Measurements from ENCODE around the gene HSD17B2.

GRCh38 chr16:82059161-82059982 is 24.3 kb downstream of the HSD17B2 start:
- TF ChIP-seq, protein P1, sequence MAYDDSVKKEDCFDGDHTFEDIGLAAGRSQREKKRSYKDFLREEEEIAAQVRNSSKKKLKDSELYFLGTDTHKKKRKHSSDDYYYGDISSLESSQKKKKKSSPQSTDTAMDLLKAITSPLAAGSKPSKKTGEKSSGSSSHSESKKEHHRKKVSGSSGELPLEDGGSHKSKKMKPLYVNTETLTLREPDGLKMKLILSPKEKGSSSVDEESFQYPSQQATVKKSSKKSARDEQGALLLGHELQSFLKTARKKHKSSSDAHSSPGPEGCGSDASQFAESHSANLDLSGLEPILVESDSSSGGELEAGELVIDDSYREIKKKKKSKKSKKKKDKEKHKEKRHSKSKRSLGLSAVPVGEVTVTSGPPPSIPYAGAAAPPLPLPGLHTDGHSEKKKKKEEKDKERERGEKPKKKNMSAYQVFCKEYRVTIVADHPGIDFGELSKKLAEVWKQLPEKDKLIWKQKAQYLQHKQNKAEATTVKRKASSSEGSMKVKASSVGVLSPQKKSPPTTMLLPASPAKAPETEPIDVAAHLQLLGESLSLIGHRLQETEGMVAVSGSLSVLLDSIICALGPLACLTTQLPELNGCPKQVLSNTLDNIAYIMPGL (CRISPR knock-in tag; IDR thresholded peaks at IDR 0.05) = no peak
- TF ChIP-seq, protein P2, sequence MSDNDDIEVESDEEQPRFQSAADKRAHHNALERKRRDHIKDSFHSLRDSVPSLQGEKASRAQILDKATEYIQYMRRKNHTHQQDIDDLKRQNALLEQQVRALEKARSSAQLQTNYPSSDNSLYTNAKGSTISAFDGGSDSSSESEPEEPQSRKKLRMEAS (CRISPR knock-in tag; IDR thresholded peaks at IDR 0.05) = no peak
- TF ChIP-seq CTCF (IDR thresholded peaks at IDR 0.05) = no peak

Measured in WTC11 (cell line).